Testis (tissue), 2 donors: ENCODE data around the gene AHCTF1.
"Not testable (repeated sequence)": the region's sequence is repeated elsewhere in the genome, so short reads cannot be mapped to it uniquely, and the experiment has no call there.

ENCODE experiments used
- POLR2A ChIP-seq: fragments of 450-650 bp; IDR thresholded peaks from one replicate; pipeline ENCODE4 v1.6.1; 2017; ENCODE audit warnings: antibody characterized with exemption, mild to moderate bottlenecking, moderate library complexity
- TF ChIP-seq, protein P1 (sequence below), 3 experiments: fragments of 450-650 bp in 2 of 3; fragments of 200-600 bp in 1 of 3; sonication (generic) in 1 of 3; IDR thresholded peaks; one replicate each; pipeline ENCODE4 v1.5.1; 2016 to 2019; ENCODE audit warnings: antibody characterized with exemption in 3 of 3, mild to moderate bottlenecking in 2 of 3, moderate library complexity in 1 of 3

DNA sequence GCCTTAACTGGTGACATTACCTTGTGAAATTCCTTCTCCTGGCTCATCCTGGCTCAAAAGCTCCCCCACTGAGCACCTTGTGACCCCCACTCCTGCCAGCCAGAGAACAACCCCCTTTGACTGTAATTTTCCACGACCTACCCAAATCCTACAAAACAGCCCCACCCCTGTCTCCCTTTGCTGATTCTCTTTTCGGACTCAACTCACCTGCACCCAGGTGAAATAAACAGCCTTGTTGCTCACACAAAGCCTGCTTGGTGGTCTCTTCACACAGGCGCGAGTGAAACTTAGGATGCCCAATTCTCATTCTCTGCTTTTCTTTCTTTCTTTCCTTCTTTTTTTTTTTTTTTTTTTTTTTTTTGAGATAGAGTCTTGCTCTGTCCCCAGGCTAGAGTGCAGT, 118.4 kb downstream of the AHCTF1 start:
- TF ChIP-seq, protein P1, sequence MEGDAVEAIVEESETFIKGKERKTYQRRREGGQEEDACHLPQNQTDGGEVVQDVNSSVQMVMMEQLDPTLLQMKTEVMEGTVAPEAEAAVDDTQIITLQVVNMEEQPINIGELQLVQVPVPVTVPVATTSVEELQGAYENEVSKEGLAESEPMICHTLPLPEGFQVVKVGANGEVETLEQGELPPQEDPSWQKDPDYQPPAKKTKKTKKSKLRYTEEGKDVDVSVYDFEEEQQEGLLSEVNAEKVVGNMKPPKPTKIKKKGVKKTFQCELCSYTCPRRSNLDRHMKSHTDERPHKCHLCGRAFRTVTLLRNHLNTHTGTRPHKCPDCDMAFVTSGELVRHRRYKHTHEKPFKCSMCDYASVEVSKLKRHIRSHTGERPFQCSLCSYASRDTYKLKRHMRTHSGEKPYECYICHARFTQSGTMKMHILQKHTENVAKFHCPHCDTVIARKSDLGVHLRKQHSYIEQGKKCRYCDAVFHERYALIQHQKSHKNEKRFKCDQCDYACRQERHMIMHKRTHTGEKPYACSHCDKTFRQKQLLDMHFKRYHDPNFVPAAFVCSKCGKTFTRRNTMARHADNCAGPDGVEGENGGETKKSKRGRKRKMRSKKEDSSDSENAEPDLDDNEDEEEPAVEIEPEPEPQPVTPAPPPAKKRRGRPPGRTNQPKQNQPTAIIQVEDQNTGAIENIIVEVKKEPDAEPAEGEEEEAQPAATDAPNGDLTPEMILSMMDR (IDR thresholded peaks at IDR 0.05) = not testable (repeated sequence)
- TF ChIP-seq POLR2A = not testable (repeated sequence)
